Ovary (tissue), 9 donors: ENCODE data around the gene FOSL1. TPM values are rescaled to one million over a fixed set of nuclear protein-coding genes. Genes with fewer than 3 reads are reported as not detected.

Experiments used
- DNase-seq, 5 donors: peaks; one replicate each; pipeline ENCODE4 v3.0.0-alpha.2; 2019 to 2020
- H3K27ac ChIP-seq, 2 donors: fragments of 200-600 bp; one replicate each; pipeline versions ENCODE4 v1.5.1 to v1.8.0; 2019 to 2022
- H3K27me3 ChIP-seq: fragments of 200-600 bp; one replicate; pipeline ENCODE4 v1.8.0; 2022
- H3K36me3 ChIP-seq: fragments of 200-600 bp; sonication (generic); one replicate; pipeline ENCODE4 v1.5.1; 2019
- H3K4me1 ChIP-seq: one replicate; pipeline ENCODE4 v1.8.1; 2013; ENCODE audit warnings: mild to moderate bottlenecking, moderate library complexity; ENCODE audit not compliant: insufficient read depth
- H3K4me3 ChIP-seq: fragments of 200-600 bp; sonication (generic); one replicate; pipeline ENCODE4 v1.5.1; 2017
- H3K9me3 ChIP-seq, 2 donors: fragments of 200-600 bp in 1 of 2; sonication (generic) in 1 of 2; one replicate each; pipeline versions ENCODE4 v1.5.1 to v1.8.1; 2013 to 2019; ENCODE audit warnings: mild to moderate bottlenecking in 1 of 2, moderate library complexity in 1 of 2
- CTCF ChIP-seq, 3 donors: fragments of 450-650 bp in 2 of 3; fragments of 200-600 bp in 1 of 3; IDR thresholded peaks; one replicate each; pipeline versions ENCODE4 v1.5.1 to v1.8.0; 2016 to 2022; ENCODE audit warnings: antibody characterized with exemption in 3 of 3, mild to moderate bottlenecking in 1 of 3
- EP300 ChIP-seq: sonication (generic); formaldehyde crosslinking; IDR thresholded peaks from one replicate; pipeline ENCODE4 v1.6.1; 2017; ENCODE audit warnings: antibody characterized with exemption
- POLR2A ChIP-seq: fragments of 450-650 bp; IDR thresholded peaks from one replicate; pipeline ENCODE4 v1.6.1; 2017; ENCODE audit warnings: antibody characterized with exemption, mild to moderate bottlenecking, moderate library complexity
- WGBS, 3 donors: extraction: QIAGEN DNeasy Blood & Tissue Kit in 1 of 3; methylation state at CpG; one replicate each; pipeline versions ENCODE4 v1.1.5 to v1.1.7; 2013 to 2017; 5-methylcytosine and 5-hydroxymethylcytosine counted together
- intact Hi-C, 4 donors: fragments of 100-400 bp; cut with DNase I; formaldehyde crosslinking; loops; one replicate each; pipeline versions ENCODE4 v1.11.0 to v1.15.1; 2022 to 2023
- polyA plus RNA-seq, 2 donors: library from polyadenylated mRNA; stranded (reverse); fragments of 200-250 nt in 1 of 2; fragments of 350-450 nt in 1 of 2; fragmentation: Illumina TruSeq in 1 of 2; extraction: RNeasy Lipid Tissue Mini Kit (QIAGEN cat#74804) in 1 of 2; gene quantifications; one replicate each; pipeline ENCODE4 v1.2.3, GENCODE V29; 2013 to 2014
- total RNA-seq, 7 donors: library from RNA; depleted of rRNA in 2 of 7; stranded (reverse); fragments of >200 nt in 2 of 7; fragmentation: NEBNext Ultra II Directional in 3 of 7; extraction: Animal tissue kit (Norgen Biotek cat#: 25700) in 3 of 7; gene quantifications; one replicate each; pipeline versions ENCODE4 v1.1.0 to v1.2.4, GENCODE V29; 2016 to 2023
- donor health status: DM: no; HTN: no; CAD: no; lungs with moderate emphysema.
- donor health status: DM: no; HTN: no; CAD: no.
- donor health status: Bipolar disorder and iron deficiency.
- donor health status: DM: yes; HTN: yes; CAD: no.
- donor health status: DM: no; HTN: no; CAD: no.
- donor health status: DM: yes; HTN: yes; CAD: no.

Gene FOSL1
- total and polyA plus RNA-seq, 9 donors: 0.61 to 9.4 (median 1.0) TPM

- 1 to 4% (median 1%) methylated on average over 40 to 57 of the region's 57 CpGs for WGBS, 3 donors
- DNase-seq: peak in 4 of 5 donors; percentile 55 to 69 (median 62)
- Histone ChIP-seq H3K4me3 (peak overlapping the region; percentile 55), H3K36me3 (no peaks in the 10 kb centered on the region), H3K4me1 (peaks cover 21% of the 10 kb centered on the region), H3K27me3 (no peaks in the 10 kb centered on the region), H3K27ac (peak overlapping the region; percentile 91 to 95), H3K9me3 (no peaks in the 10 kb centered on the region)
- no peak for TF ChIP-seq EP300
- TF ChIP-seq CTCF (IDR thresholded peaks at IDR 0.05): no peak
- TF ChIP-seq POLR2A: no peak
- intact Hi-C loops: no loop called here
Measured at GRCh38 chr11:65891219-65892136, 8.7 kb downstream of the FOSL1 start.

- peak within 1 kb of the TSS; percentile 55 for H3K4me3 ChIP-seq
- DNase-seq: peak; percentile 99 to 100 (median 99)
- peak within 1 kb of the TSS; percentile 91 to 95 for H3K27ac ChIP-seq
- 0% methylated on average over 67 to 94 of the region's 94 CpGs for WGBS, 3 donors
- no peaks in the 10 kb centered on the region for H3K9me3 ChIP-seq
- TF ChIP-seq EP300 (peak; percentile 15), POLR2A (peak; percentile 96), CTCF (IDR thresholded peaks at IDR 0.05) (peak in 2 of 3 donors; percentile 40 to 61)
- no peaks in the 10 kb centered on the region for H3K36me3 ChIP-seq
- intact Hi-C loops: no loop called here
- no peaks in the 10 kb centered on the region for H3K27me3 ChIP-seq
- peaks cover 21% of the 10 kb centered on the region for H3K4me1 ChIP-seq
Measured at GRCh38 chr11:65890324-65891218, 9.6 kb downstream of the FOSL1 start, which contains the start of gene CCDC85B. TSS of gene CCDC85B (plus strand) at chr11:65890673. CDS start at chr11:65890784, 111 bp downstream.

GRCh38 chr11:65888163-65888814 is 11.9 kb downstream of the FOSL1 start, which contains the start of gene FIBP:
TSS of gene FIBP (minus strand) at chr11:65888471. CDS start at chr11:65888418, 53 bp downstream.
- H3K4me3 ChIP-seq: peak within 1 kb of the TSS; percentile 55
- TF ChIP-seq POLR2A (peak; percentile 92), EP300 (no peak), CTCF (IDR thresholded peaks at IDR 0.05) (peak; percentile 91 to 99 (median 98))
- intact Hi-C loops: loop anchor here in 2 of 4 donors (2.0 to 10.0 kb wide), 4 partner anchors 31 to 1227 kb away; partner anchors contain the start of genes SART1 (in 2 of the 2), C11orf68 (in 1 of the 2), DRAP1 (in 1 of the 2) and KDM2A (in 1 of the 2)
- peak; percentile 98 for DNase-seq
- WGBS, 3 donors: 1% methylated on average over 55 to 57 of the region's 57 CpGs
- no peaks in the 10 kb centered on the region for H3K9me3 ChIP-seq
- peak within 1 kb of the TSS; percentile 91 to 95 for H3K27ac ChIP-seq
- no peaks in the 10 kb centered on the region for H3K27me3 ChIP-seq
- no peaks in the 10 kb centered on the region for H3K36me3 ChIP-seq
- H3K4me1 ChIP-seq: peaks cover 21% of the 10 kb centered on the region
